WTC11 (cell line): ENCODE data around the gene IFRD1. TPM values are rescaled to one million over a fixed set of nuclear protein-coding genes. Genes with fewer than 3 reads are reported as not detected.

ENCODE experiments used
- ATAC-seq: fragments of 200-7000 bp; cut with Tn5 transposase; 2 replicates; pipeline ENCODE4 v1.10.0; 2021; ENCODE audit warnings: mild to moderate bottlenecking, moderate library complexity
- CTCF ChIA-PET: fragments of 300-600 bp; sonication (Branson Sonifier 250); formaldehyde crosslinking; loops from one replicate; lab custom pipeline; 2021; ENCODE audit warnings: antibody characterized with exemption; lab: Charles Lee
- POLR2A ChIA-PET: fragments of 350-600 bp; sonication (Branson Sonifier 250); formaldehyde crosslinking; loops from one replicate; lab custom pipeline; 2021; ENCODE audit warnings: antibody characterized with exemption; lab: Charles Lee
- DNase-seq: peaks from one replicate; pipeline ENCODE4 v3.0.0; 2021; ENCODE audit warnings: low spot score
- H3K27ac Mint-ChIP-seq: 2 replicates; pipeline ENCODE4 v1.8.0; 2021; ENCODE audit warnings: mixed read lengths
- H3K27me3 Mint-ChIP-seq: 2 replicates; pipeline ENCODE4 v1.8.0; 2021; ENCODE audit warnings: low read depth, mild to moderate bottlenecking, moderate library complexity, mixed read lengths
- H3K36me3 Mint-ChIP-seq: 2 replicates; pipeline ENCODE4 v1.8.0; 2021; ENCODE audit warnings: mixed read lengths
- H3K4me1 Mint-ChIP-seq: 2 replicates; pipeline ENCODE4 v1.8.0; 2022; ENCODE audit warnings: mixed read lengths
- H3K4me3 Mint-ChIP-seq: 2 replicates; pipeline ENCODE4 v1.8.0; 2021; ENCODE audit warnings: mild to moderate bottlenecking, moderate library complexity, mixed read lengths
- H3K9me3 Mint-ChIP-seq: 2 replicates; pipeline ENCODE4 v1.8.0; 2021; ENCODE audit warnings: mixed read lengths
- ATF3 ChIP-seq: sonication (generic); formaldehyde crosslinking; conservative IDR thresholded peaks from 2 replicates; pipeline ENCODE4 v1.8.1; 2022; ENCODE audit warnings: mild to moderate bottlenecking, missing genetic modification reagents
- CBFB ChIP-seq: sonication (generic); formaldehyde crosslinking; IDR thresholded peaks from 2 replicates; pipeline ENCODE4 v1.8.1; 2022; ENCODE audit warnings: mild to moderate bottlenecking, low read depth, missing genetic modification reagents
- CREB1 ChIP-seq: sonication (generic); formaldehyde crosslinking; IDR thresholded peaks from 2 replicates; pipeline ENCODE4 v1.8.0; 2023; ENCODE audit warnings: mild to moderate bottlenecking, missing genetic modification reagents
- FOXJ3 ChIP-seq: sonication (generic); formaldehyde crosslinking; IDR thresholded peaks from 2 replicates; pipeline ENCODE4 v1.9.0; 2021; ENCODE audit warnings: missing genetic modification reagents, mild to moderate bottlenecking, borderline replicate concordance
- GTF2I ChIP-seq: fragments of 250-450 bp; sonication (Bioruptor Pico); conservative IDR thresholded peaks from 2 replicates; pipeline ENCODE4 v1.4.0; 2021; ENCODE audit warnings: mild to moderate bottlenecking
- IRF2 ChIP-seq: sonication (generic); formaldehyde crosslinking; IDR thresholded peaks from 2 replicates; pipeline ENCODE4 v1.8.0; 2022; ENCODE audit warnings: low read depth, missing genetic modification reagents, borderline replicate concordance
- JAZF1 ChIP-seq: fragments of 250-450 bp; sonication (Bioruptor Pico); IDR thresholded peaks from 2 replicates; pipeline ENCODE4 v1.9.0; 2021; ENCODE audit warnings: moderate library complexity, mild to moderate bottlenecking, inconsistent platforms
- KAT7 ChIP-seq: sonication (generic); formaldehyde crosslinking; IDR thresholded peaks from 2 replicates; pipeline ENCODE4 v1.8.1; 2023; ENCODE audit warnings: missing genetic modification reagents, mild to moderate bottlenecking, borderline replicate concordance
- NFYB ChIP-seq: sonication (generic); formaldehyde crosslinking; conservative IDR thresholded peaks from 2 replicates; pipeline ENCODE4 v1.8.0; 2022; ENCODE audit warnings: low read depth, missing genetic modification reagents
- NR3C1 ChIP-seq: sonication (generic); formaldehyde crosslinking; conservative IDR thresholded peaks from 2 replicates; pipeline ENCODE4 v1.8.1; 2023; ENCODE audit warnings: low read depth, mild to moderate bottlenecking, missing genetic modification reagents
- RELA ChIP-seq: sonication (generic); formaldehyde crosslinking; IDR thresholded peaks from 2 replicates; pipeline ENCODE4 v1.8.1; 2022; ENCODE audit warnings: missing genetic modification reagents, mild to moderate bottlenecking, borderline replicate concordance
- SMAD3 ChIP-seq: sonication (generic); formaldehyde crosslinking; IDR thresholded peaks from 2 replicates; pipeline ENCODE4 v1.8.0; 2022; ENCODE audit warnings: missing genetic modification reagents, mild to moderate bottlenecking, borderline replicate concordance
- SOX15 ChIP-seq: fragments of 250-450 bp; sonication (Bioruptor Pico); IDR thresholded peaks from 2 replicates; pipeline ENCODE4 v1.9.0; 2021; ENCODE audit warnings: mild to moderate bottlenecking
- SP1 ChIP-seq: sonication (generic); formaldehyde crosslinking; conservative IDR thresholded peaks from 2 replicates; pipeline ENCODE4 v1.8.1; 2022; ENCODE audit warnings: missing genetic modification reagents
- TEAD1 ChIP-seq: sonication (generic); formaldehyde crosslinking; IDR thresholded peaks from 2 replicates; pipeline ENCODE4 v1.8.0; 2022; ENCODE audit warnings: mild to moderate bottlenecking, missing genetic modification reagents
- USF1 ChIP-seq: sonication (generic); formaldehyde crosslinking; IDR thresholded peaks from 2 replicates; pipeline ENCODE4 v1.8.0; 2022; ENCODE audit warnings: mild to moderate bottlenecking, missing genetic modification reagents
- ZNF232 ChIP-seq: sonication (generic); formaldehyde crosslinking; IDR thresholded peaks from 2 replicates; pipeline ENCODE4 v1.8.0; 2022; ENCODE audit warnings: mild to moderate bottlenecking, missing genetic modification reagents
- ZNF263 ChIP-seq: sonication (generic); formaldehyde crosslinking; IDR thresholded peaks from 2 replicates; pipeline ENCODE4 v1.8.1; 2022; ENCODE audit warnings: low read depth, mild to moderate bottlenecking, moderate library complexity, missing genetic modification reagents
- total RNA-seq: library from RNA; stranded (reverse); gene quantifications from 3 replicates; pipeline ENCODE4 v1.2.3, GENCODE V29; 2021
- TF ChIP-seq, protein P1 (sequence below): sonication (generic); formaldehyde crosslinking; IDR thresholded peaks from 2 replicates; pipeline ENCODE4 v1.8.0; 2023; ENCODE audit warnings: missing genetic modification reagents, mild to moderate bottlenecking, borderline replicate concordance
- TF ChIP-seq, protein P2 (sequence below): sonication (generic); formaldehyde crosslinking; IDR thresholded peaks from 2 replicates; pipeline ENCODE4 v1.8.1; 2022; ENCODE audit warnings: low read depth, missing genetic modification reagents, borderline replicate concordance
- TF ChIP-seq, protein P3 (sequence below): fragments of 200-600 bp; IDR thresholded peaks from 2 replicates; pipeline ENCODE4 v1.8.0; 2022; ENCODE audit warnings: antibody characterized with exemption
- TF ChIP-seq, protein P4 (sequence below): sonication (generic); formaldehyde crosslinking; IDR thresholded peaks from 2 replicates; pipeline ENCODE4 v1.8.0; 2023; ENCODE audit warnings: mild to moderate bottlenecking, missing genetic modification reagents

Gene IFRD1
- total RNA-seq, 1 experiment from 2014 or later: 31.2 TPM

DNA sequence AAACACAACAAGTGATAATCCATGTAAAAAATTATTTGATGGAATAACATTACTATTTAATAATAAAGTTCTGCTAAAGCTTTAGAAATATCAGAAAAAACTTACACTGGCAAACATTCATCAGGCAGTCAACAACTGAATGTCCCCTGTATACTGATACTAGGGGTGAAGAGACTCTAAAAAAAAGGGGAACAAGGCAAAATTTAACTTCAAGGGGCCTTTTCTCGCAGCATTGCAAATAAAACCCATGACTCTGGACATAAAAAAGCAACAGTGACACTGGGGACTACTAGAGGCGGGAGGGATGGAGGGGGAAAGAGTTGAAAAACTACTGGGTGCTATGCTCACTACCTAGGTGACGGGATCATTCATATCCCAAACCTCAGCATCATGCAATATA, 5.8 kb upstream of the IFRD1 start:
- CTCF ChIA-PET: no interaction called here
- ATAC-seq: no peak
- no peaks in the 10 kb centered on the region for H3K9me3 Mint-ChIP-seq

GRCh38 chr7:112446431-112446830, 3.8 kb upstream of the IFRD1 start:
- no peak for DNase-seq
- ChIA-PET POLR2A (no interaction called here), CTCF (no interaction called here)
- Mint-ChIP-seq H3K36me3 (no peaks in the 10 kb centered on the region), H3K27me3 (no peaks in the 10 kb centered on the region), H3K9me3 (no peaks in the 10 kb centered on the region), H3K4me1 (peaks cover 12% of the 10 kb centered on the region), H3K27ac (peak overlapping the region; percentile 1; the same call in 1 of the 2 replicates), H3K4me3 (no peak overlapping the region)
- no peak for ATAC-seq
- TF ChIP-seq, protein P1, sequence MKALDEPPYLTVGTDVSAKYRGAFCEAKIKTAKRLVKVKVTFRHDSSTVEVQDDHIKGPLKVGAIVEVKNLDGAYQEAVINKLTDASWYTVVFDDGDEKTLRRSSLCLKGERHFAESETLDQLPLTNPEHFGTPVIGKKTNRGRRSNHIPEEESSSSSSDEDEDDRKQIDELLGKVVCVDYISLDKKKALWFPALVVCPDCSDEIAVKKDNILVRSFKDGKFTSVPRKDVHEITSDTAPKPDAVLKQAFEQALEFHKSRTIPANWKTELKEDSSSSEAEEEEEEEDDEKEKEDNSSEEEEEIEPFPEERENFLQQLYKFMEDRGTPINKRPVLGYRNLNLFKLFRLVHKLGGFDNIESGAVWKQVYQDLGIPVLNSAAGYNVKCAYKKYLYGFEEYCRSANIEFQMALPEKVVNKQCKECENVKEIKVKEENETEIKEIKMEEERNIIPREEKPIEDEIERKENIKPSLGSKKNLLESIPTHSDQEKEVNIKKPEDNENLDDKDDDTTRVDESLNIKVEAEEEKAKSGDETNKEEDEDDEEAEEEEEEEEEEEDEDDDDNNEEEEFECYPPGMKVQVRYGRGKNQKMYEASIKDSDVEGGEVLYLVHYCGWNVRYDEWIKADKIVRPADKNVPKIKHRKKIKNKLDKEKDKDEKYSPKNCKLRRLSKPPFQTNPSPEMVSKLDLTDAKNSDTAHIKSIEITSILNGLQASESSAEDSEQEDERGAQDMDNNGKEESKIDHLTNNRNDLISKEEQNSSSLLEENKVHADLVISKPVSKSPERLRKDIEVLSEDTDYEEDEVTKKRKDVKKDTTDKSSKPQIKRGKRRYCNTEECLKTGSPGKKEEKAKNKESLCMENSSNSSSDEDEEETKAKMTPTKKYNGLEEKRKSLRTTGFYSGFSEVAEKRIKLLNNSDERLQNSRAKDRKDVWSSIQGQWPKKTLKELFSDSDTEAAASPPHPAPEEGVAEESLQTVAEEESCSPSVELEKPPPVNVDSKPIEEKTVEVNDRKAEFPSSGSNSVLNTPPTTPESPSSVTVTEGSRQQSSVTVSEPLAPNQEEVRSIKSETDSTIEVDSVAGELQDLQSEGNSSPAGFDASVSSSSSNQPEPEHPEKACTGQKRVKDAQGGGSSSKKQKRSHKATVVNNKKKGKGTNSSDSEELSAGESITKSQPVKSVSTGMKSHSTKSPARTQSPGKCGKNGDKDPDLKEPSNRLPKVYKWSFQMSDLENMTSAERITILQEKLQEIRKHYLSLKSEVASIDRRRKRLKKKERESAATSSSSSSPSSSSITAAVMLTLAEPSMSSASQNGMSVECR: no peak
- TF ChIP-seq, protein P2, sequence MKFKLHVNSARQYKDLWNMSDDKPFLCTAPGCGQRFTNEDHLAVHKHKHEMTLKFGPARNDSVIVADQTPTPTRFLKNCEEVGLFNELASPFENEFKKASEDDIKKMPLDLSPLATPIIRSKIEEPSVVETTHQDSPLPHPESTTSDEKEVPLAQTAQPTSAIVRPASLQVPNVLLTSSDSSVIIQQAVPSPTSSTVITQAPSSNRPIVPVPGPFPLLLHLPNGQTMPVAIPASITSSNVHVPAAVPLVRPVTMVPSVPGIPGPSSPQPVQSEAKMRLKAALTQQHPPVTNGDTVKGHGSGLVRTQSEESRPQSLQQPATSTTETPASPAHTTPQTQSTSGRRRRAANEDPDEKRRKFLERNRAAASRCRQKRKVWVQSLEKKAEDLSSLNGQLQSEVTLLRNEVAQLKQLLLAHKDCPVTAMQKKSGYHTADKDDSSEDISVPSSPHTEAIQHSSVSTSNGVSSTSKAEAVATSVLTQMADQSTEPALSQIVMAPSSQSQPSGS (CRISPR knock-in tag): no peak
- no peak for TF ChIP-seq IRF2 (CRISPR knock-in tag)
- no peak for TF ChIP-seq SMAD3
- TF ChIP-seq ZNF232 (CRISPR knock-in tag): no peak
- no peak for TF ChIP-seq GTF2I
- no peak for TF ChIP-seq RELA (CRISPR knock-in tag)
- TF ChIP-seq NFYB (CRISPR knock-in tag): no peak
- TF ChIP-seq NR3C1: no peak
- no peak for TF ChIP-seq SOX15
- no peak for TF ChIP-seq USF1 (CRISPR knock-in tag)
- TF ChIP-seq CBFB (CRISPR knock-in tag): no peak
- TF ChIP-seq TEAD1 (CRISPR knock-in tag): no peak
- no peak for TF ChIP-seq KAT7 (CRISPR knock-in tag)
- TF ChIP-seq, protein P3, sequence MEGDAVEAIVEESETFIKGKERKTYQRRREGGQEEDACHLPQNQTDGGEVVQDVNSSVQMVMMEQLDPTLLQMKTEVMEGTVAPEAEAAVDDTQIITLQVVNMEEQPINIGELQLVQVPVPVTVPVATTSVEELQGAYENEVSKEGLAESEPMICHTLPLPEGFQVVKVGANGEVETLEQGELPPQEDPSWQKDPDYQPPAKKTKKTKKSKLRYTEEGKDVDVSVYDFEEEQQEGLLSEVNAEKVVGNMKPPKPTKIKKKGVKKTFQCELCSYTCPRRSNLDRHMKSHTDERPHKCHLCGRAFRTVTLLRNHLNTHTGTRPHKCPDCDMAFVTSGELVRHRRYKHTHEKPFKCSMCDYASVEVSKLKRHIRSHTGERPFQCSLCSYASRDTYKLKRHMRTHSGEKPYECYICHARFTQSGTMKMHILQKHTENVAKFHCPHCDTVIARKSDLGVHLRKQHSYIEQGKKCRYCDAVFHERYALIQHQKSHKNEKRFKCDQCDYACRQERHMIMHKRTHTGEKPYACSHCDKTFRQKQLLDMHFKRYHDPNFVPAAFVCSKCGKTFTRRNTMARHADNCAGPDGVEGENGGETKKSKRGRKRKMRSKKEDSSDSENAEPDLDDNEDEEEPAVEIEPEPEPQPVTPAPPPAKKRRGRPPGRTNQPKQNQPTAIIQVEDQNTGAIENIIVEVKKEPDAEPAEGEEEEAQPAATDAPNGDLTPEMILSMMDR: no peak
- TF ChIP-seq ZNF263: no peak

More for the DNA sequence above, 5.8 kb upstream of the IFRD1 start:
- TF ChIP-seq CREB1 (no peak), ATF3 (CRISPR knock-in tag) (no peak), NR3C1 (no peak), FOXJ3 (no peak), SP1 (CRISPR knock-in tag) (no peak), JAZF1 (CRISPR knock-in tag) (no peak)
- TF ChIP-seq, protein P4, sequence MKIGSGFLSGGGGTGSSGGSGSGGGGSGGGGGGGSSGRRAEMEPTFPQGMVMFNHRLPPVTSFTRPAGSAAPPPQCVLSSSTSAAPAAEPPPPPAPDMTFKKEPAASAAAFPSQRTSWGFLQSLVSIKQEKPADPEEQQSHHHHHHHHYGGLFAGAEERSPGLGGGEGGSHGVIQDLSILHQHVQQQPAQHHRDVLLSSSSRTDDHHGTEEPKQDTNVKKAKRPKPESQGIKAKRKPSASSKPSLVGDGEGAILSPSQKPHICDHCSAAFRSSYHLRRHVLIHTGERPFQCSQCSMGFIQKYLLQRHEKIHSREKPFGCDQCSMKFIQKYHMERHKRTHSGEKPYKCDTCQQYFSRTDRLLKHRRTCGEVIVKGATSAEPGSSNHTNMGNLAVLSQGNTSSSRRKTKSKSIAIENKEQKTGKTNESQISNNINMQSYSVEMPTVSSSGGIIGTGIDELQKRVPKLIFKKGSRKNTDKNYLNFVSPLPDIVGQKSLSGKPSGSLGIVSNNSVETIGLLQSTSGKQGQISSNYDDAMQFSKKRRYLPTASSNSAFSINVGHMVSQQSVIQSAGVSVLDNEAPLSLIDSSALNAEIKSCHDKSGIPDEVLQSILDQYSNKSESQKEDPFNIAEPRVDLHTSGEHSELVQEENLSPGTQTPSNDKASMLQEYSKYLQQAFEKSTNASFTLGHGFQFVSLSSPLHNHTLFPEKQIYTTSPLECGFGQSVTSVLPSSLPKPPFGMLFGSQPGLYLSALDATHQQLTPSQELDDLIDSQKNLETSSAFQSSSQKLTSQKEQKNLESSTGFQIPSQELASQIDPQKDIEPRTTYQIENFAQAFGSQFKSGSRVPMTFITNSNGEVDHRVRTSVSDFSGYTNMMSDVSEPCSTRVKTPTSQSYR (CRISPR knock-in tag): no peak
- POLR2A ChIA-PET: no interaction called here
- H3K27me3 Mint-ChIP-seq: no peaks in the 10 kb centered on the region
- peaks cover 11% of the 10 kb centered on the region for H3K4me1 Mint-ChIP-seq
- H3K4me3 Mint-ChIP-seq: no peak overlapping the region
- no peak overlapping the region for H3K27ac Mint-ChIP-seq
- no peak for DNase-seq
- no peaks in the 10 kb centered on the region for H3K36me3 Mint-ChIP-seq
